Stomach (tissue), 19 donors: Measurements from ENCODE around the gene ATG4B. TPM values are rescaled to one million over a fixed set of nuclear protein-coding genes. Genes with fewer than 3 reads are reported as not detected.
A peak's percentile ranks its signal among the peaks of the same experiment; 100 is the strongest.
"Not testable (repeated sequence)": the region's sequence is repeated elsewhere in the genome, so short reads cannot be mapped to it uniquely, and the experiment has no call there.

ENCODE experiments used
- DNase-seq, 2 donors: peaks; one replicate each; pipeline versions ENCODE4 v3.0.0 to v3.0.0-alpha.2; 2013 to 2019
- H3K27ac ChIP-seq, 5 donors: fragments of 200-600 bp in 4 of 5; sonication (generic) in 4 of 5; one replicate each; pipeline ENCODE4 v1.5.1; 2013 to 2019; ENCODE audit warnings: mild to moderate bottlenecking in 1 of 5, moderate library complexity in 1 of 5
- H3K27me3 ChIP-seq, 3 donors: fragments of 200-600 bp; sonication (generic); one replicate each; pipeline ENCODE4 v1.5.1; 2017 to 2019; ENCODE audit warnings: mixed run types in 1 of 3
- H3K36me3 ChIP-seq, 4 donors: fragments of 200-600 bp; sonication (generic); 1 replicate in 3 of 4; 2 replicates in 1 of 4; pipeline ENCODE4 v1.5.1; 2016 to 2019
- H3K4me1 ChIP-seq, 4 donors: fragments of 200-600 bp; sonication (generic); one replicate each; pipeline ENCODE4 v1.5.1; 2016 to 2019
- H3K4me3 ChIP-seq, 4 donors: fragments of 200-600 bp; sonication (generic) in 3 of 4; one replicate each; pipeline ENCODE4 v1.5.1; 2016 to 2019; ENCODE audit warnings: mild to moderate bottlenecking in 1 of 4
- H3K9me3 ChIP-seq, 4 donors: fragments of 200-600 bp; sonication (generic); one replicate each; pipeline ENCODE4 v1.5.1; 2016 to 2019
- CTCF ChIP-seq, 7 experiments: fragments of 450-650 bp in 4 of 7; fragments of 200-600 bp in 3 of 7; sonication (generic) in 3 of 7; IDR thresholded peaks; one replicate each; pipeline ENCODE4 v1.5.1; 2016 to 2019; ENCODE audit warnings: antibody characterized with exemption in 7 of 7, control low read depth in 2 of 7, mild to moderate bottlenecking in 1 of 7
- EP300 ChIP-seq: sonication (generic); formaldehyde crosslinking; IDR thresholded peaks from one replicate; pipeline ENCODE4 v1.6.1; 2017; ENCODE audit warnings: antibody characterized with exemption
- POLR2A ChIP-seq, 4 donors: fragments of 450-650 bp; IDR thresholded peaks; one replicate each; pipeline ENCODE4 v1.6.1; 2016; ENCODE audit warnings: antibody characterized with exemption in 4 of 4, control low read depth in 2 of 4, mild to moderate bottlenecking in 1 of 4, moderate library complexity in 1 of 4
- POLR2AphosphoS5 ChIP-seq, 3 donors: sonication (generic); formaldehyde crosslinking; IDR thresholded peaks; one replicate each; pipeline ENCODE4 v1.6.1; 2016; ENCODE audit warnings: antibody characterized with exemption in 3 of 3
- WGBS, 5 donors: extraction: QIAGEN DNeasy Blood & Tissue Kit in 3 of 5; methylation state at CpG; one replicate each; pipeline versions ENCODE4 v1.1.5 to v1.1.7; 2013 to 2018; 5-methylcytosine and 5-hydroxymethylcytosine counted together
- intact Hi-C: fragments of 100-400 bp; cut with DNase I; formaldehyde crosslinking; loops from one replicate; pipeline ENCODE4 v1.15.1; 2023; ENCODE audit warnings: low total_unique reads
- long read RNA-seq, 10 donors: transcript quantifications; one replicate each; lab custom pipeline, GENCODE V29; 2026
- polyA plus RNA-seq, 3 donors: library from polyadenylated mRNA; stranded (reverse); fragments of 200-250 nt; gene quantifications; one replicate each; pipeline ENCODE4 v1.2.3, GENCODE V29; 2013
- total RNA-seq, 5 donors: library from RNA; depleted of rRNA; stranded (reverse); fragments of >200 nt; gene quantifications; one replicate each; pipeline versions ENCODE4 v1.1.0 to v1.2.3, GENCODE V29; 2014 to 2016
- donor health status: healthy with polysubstance abuse.
- donor health status: Bipolar disorder and iron deficiency.
- donor health status: healthy.

ATG4B gene
- 100 to 1,000 TPM in 2 of 5 donors, 10 to 100 TPM in 3; 45.5 to 162 (median 98.5) TPM for total RNA-seq
- 10 to 100 TPM; 31.5 to 42.5 (median 36.7) TPM for polyA plus RNA-seq
- long read RNA-seq, donor 1, partial matches to known transcripts, result 21 of 23 reads
- long read RNA-seq, donor 1, other reads (novel, unspliced or antisense), result 0 of 23 reads
- long read RNA-seq, donor 2, partial matches to known transcripts, result 40 of 65 reads
- long read RNA-seq, donor 2, other reads (novel, unspliced or antisense), result 22 of 65 reads
- long read RNA-seq, donor 3, partial matches to known transcripts, result 0 of 1 reads
- long read RNA-seq, donor 3, other reads (novel, unspliced or antisense), result 0 of 1 reads
- long read RNA-seq, donor 4, result 0 reads
- long read RNA-seq, donor 5, partial matches to known transcripts, result 0 of 4 reads
- long read RNA-seq, donor 5, other reads (novel, unspliced or antisense), result 0 of 4 reads
- long read RNA-seq, donor 6, result 0 reads
- long read RNA-seq, donor 7, transcript ATG4B-205 (13 exons, 2,878 nt), result major isoform, 5 of 21 reads
- long read RNA-seq, donor 7, partial matches to known transcripts, result 16 of 21 reads
- long read RNA-seq, donor 7, other reads (novel, unspliced or antisense), result 0 of 21 reads
- long read RNA-seq, donor 8, partial matches to known transcripts, result 0 of 1 reads
- long read RNA-seq, donor 8, other reads (novel, unspliced or antisense), result 0 of 1 reads
- long read RNA-seq, donor 9, transcript ATG4B-205 (13 exons, 2,878 nt), result major isoform, 5 of 9 reads
- long read RNA-seq, donor 9, partial matches to known transcripts, result 0 of 9 reads
- long read RNA-seq, donor 9, other reads (novel, unspliced or antisense), result 0 of 9 reads
- long read RNA-seq, donor 10, partial matches to known transcripts, result 0 of 4 reads
- long read RNA-seq, donor 10, other reads (novel, unspliced or antisense), result 0 of 4 reads

- no peak for TF ChIP-seq POLR2A (IDR thresholded peaks at IDR 0.05)
- TF ChIP-seq POLR2AphosphoS5 (IDR thresholded peaks at IDR 0.05), result peak; percentile 87 to 96 (median 89)
- 0 to 1% (median 0%) methylated on average over 27 to 123 of the region's 123 CpGs for WGBS, 5 donors
- Histone ChIP-seq H3K4me1 (peaks cover 35 to 67% (median 52%) of the 10 kb centered on the region in 4 donors), H3K36me3 (peaks cover 8 to 27% (median 19%) of the 10 kb centered on the region in 4 donors), H3K9me3 (no peaks in the 10 kb centered on the region), H3K27me3 (no peaks in the 10 kb centered on the region), H3K4me3 (peak within 1 kb of the TSS; percentile 88 to 100 (median 98)), H3K27ac (peak within 1 kb of the TSS; percentile 94 to 100 (median 100))
- peak; percentile 88 to 97 for DNase-seq
- intact Hi-C loops, result no loop called here
These were observed at the start of gene ATG4B, which contains the start of gene THAP4 for GRCh38 chr2:241637018-241637794. ATG4B (plus strand) TSS chr2:241637693; CDS start chr2:241637715, 22 bp downstream. THAP4 (minus strand) TSS chr2:241637158; CDS start chr2:241637017, 141 bp downstream.

- 82 to 92% (median 86%) methylated on average over 17 of the region's 17 CpGs for WGBS, 5 donors
- H3K27me3 ChIP-seq, H3K4me3 ChIP-seq, DNase-seq, H3K27ac ChIP-seq, intact Hi-C loops, H3K4me1 ChIP-seq: not testable (repeated sequence)
- peaks cover 23 to 93% (median 72%) of the 10 kb centered on the region in 4 donors for H3K36me3 ChIP-seq
- peaks cover 12 to 26% (median 19%) of the 10 kb centered on the region in 4 donors for H3K9me3 ChIP-seq
These were observed 47.6 kb upstream of the ATG4B start for GRCh38 chr2:241589863-241590262.

GRCh38 chr2:241590496-241591455 is 46.7 kb upstream of the ATG4B start:
- H3K4me3 ChIP-seq, H3K4me1 ChIP-seq, intact Hi-C loops, H3K27ac ChIP-seq, DNase-seq, H3K27me3 ChIP-seq: not testable (repeated sequence)
- Histone ChIP-seq H3K9me3 (peaks cover 12 to 25% (median 19%) of the 10 kb centered on the region in 4 donors), H3K36me3 (peaks cover 23 to 93% (median 74%) of the 10 kb centered on the region in 4 donors)
- WGBS, 5 donors, result 87 to 90% (median 89%) methylated on average over 31 to 33 of the region's 33 CpGs

GRCh38 chr2:241592126-241592845 is 45.2 kb upstream of the ATG4B start:
- H3K4me3 ChIP-seq, result no peak overlapping the region
- no peaks in the 10 kb centered on the region for H3K4me1 ChIP-seq
- TF ChIP-seq CTCF (IDR thresholded peaks at IDR 0.05) (no peak), EP300 (no peak), POLR2A (IDR thresholded peaks at IDR 0.05) (no peak), POLR2AphosphoS5 (IDR thresholded peaks at IDR 0.05) (no peak)
- intact Hi-C loops, result no loop called here
- H3K27ac ChIP-seq, result no peak overlapping the region
- WGBS, 5 donors, result 90 to 95% (median 93%) methylated on average over 15 to 18 of the region's 18 CpGs
- no peak for DNase-seq
- H3K9me3 ChIP-seq, result peaks cover under 1 to 10% (median 5%) of the 10 kb centered on the region in 4 donors
- peaks cover 15 to 93% (median 72%) of the 10 kb centered on the region in 4 donors for H3K36me3 ChIP-seq
- no peaks in the 10 kb centered on the region for H3K27me3 ChIP-seq
